Right lobe of liver (tissue), 6 donors: ENCODE measurements around the gene ASB3. TPM values are rescaled to one million over a fixed set of nuclear protein-coding genes. Genes with fewer than 3 reads are reported as not detected.
"Not testable (repeated sequence)": the region's sequence is repeated elsewhere in the genome, so short reads cannot be mapped to it uniquely, and the experiment has no call there.

Source experiments
- ATAC-seq, 4 donors: fragments of 200-7000 bp; cut with Tn5 transposase; one replicate each; pipeline ENCODE4 v1.9.1; 2020; ENCODE audit warnings: mild to moderate bottlenecking in 4 of 4, moderate library complexity in 4 of 4
- DNase-seq, 3 donors: peaks; one replicate each; pipeline ENCODE4 v3.0.0-alpha.2; 2020
- H3K27ac ChIP-seq, 3 donors: fragments of 200-600 bp; one replicate each; pipeline ENCODE4 v1.8.0; 2022
- H3K27me3 ChIP-seq, 2 donors: fragments of 200-600 bp; one replicate each; pipeline ENCODE4 v1.8.0; 2022
- H3K36me3 ChIP-seq, 4 donors: fragments of 200-600 bp; sonication (generic) in 1 of 4; one replicate each; pipeline versions ENCODE4 v1.5.1 to v1.8.0; 2017 to 2022; ENCODE audit warnings: control low read depth in 1 of 4
- H3K4me1 ChIP-seq, 4 donors: fragments of 200-600 bp; sonication (generic) in 1 of 4; one replicate each; pipeline versions ENCODE4 v1.5.1 to v1.8.0; 2017 to 2022; ENCODE audit warnings: control low read depth in 1 of 4
- H3K4me3 ChIP-seq, 3 donors: fragments of 200-600 bp; one replicate each; pipeline ENCODE4 v1.8.0; 2022
- H3K9me3 ChIP-seq, 4 donors: fragments of 200-600 bp; sonication (generic) in 1 of 4; one replicate each; pipeline versions ENCODE4 v1.5.1 to v1.8.0; 2017 to 2022; ENCODE audit warnings: control low read depth in 1 of 4
- CTCF ChIP-seq, 4 donors: fragments of 200-600 bp in 3 of 4; fragments of 450-650 bp in 1 of 4; IDR thresholded peaks; one replicate each; pipeline versions ENCODE4 v1.5.1 to v1.8.0; 2016 to 2022; ENCODE audit warnings: antibody characterized with exemption in 4 of 4, mild to moderate bottlenecking in 2 of 4
- POLR2A ChIP-seq: fragments of 450-650 bp; IDR thresholded peaks from one replicate; pipeline ENCODE4 v1.6.1; 2017; ENCODE audit warnings: antibody characterized with exemption, mild to moderate bottlenecking
- WGBS: methylation state at CpG from one replicate; pipeline ENCODE4 v1.1.6; 2018; ENCODE audit warnings: low coverage, low lambda C conversion rate; ENCODE audit not compliant: insufficient coverage; ENCODE audit errors: missing lambda C conversion rate; 5-methylcytosine and 5-hydroxymethylcytosine counted together
- intact Hi-C, 2 donors: fragments of 100-400 bp; cut with DNase I; formaldehyde crosslinking; loops; one replicate each; pipeline versions ENCODE4 v1.11.2 to v1.14.1; 2022
- total RNA-seq, 6 experiments: library from RNA; depleted of rRNA in 2 of 6; stranded (reverse); fragments of >200 nt in 2 of 6; fragmentation: NEBNext Ultra II Directional in 3 of 6; extraction: Animal tissue kit (Norgen Biotek cat#: 25700) in 3 of 6; gene quantifications; one replicate each; pipeline versions ENCODE4 v1.1.0 to v1.2.4, GENCODE V29; 2016 to 2023
- donor health status: DM: no; HTN: yes; CAD: no.
- donor health status: DM: no; HTN: no; CAD: no.
- donor health status: DM: no; HTN: no; CAD: no.
- donor health status: DM: no; HTN: yes; CAD: no.
- donor health status: DM: no; HTN: yes; CAD: no.

Gene ASB3
- total RNA-seq, 6 experiments from 2014 or later, result 3.6 to 8.4 (median 5.3) TPM

DNA sequence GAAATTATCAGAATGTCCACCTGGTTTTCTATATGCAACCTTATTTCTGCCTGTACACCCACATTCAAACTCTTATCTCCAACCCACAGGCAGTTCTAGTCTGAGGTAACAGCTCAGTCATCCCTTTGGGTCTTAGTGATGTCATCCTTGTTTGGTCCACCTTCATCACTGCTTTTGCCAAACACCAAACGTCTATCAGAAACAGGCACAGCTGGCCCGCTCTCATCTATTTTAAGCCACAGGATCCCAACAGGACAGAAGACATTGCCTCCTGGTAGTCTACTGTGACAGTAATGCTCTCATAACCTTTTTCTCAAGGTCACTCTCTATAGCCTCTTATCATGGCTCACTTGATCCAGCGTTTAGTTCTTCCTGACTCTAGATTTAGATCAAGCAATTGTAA lies 118.1 kb downstream of the ASB3 start:
- Histone ChIP-seq H3K4me1 (no peaks in the 10 kb centered on the region), H3K27ac (no peak overlapping the region), H3K4me3 (no peak overlapping the region), H3K27me3 (no peaks in the 10 kb centered on the region), H3K9me3 (no peaks in the 10 kb centered on the region), H3K36me3 (no peaks in the 10 kb centered on the region)
- TF ChIP-seq CTCF (IDR thresholded peaks at IDR 0.05), result no peak
- TF ChIP-seq POLR2A, result no peak
- peak in 1 of 4 donors; percentile 20 for ATAC-seq
- intact Hi-C loops, result no loop called here
- WGBS, result 89% methylated on average over 3 of the region's 3 CpGs
- no peak for DNase-seq

DNA sequence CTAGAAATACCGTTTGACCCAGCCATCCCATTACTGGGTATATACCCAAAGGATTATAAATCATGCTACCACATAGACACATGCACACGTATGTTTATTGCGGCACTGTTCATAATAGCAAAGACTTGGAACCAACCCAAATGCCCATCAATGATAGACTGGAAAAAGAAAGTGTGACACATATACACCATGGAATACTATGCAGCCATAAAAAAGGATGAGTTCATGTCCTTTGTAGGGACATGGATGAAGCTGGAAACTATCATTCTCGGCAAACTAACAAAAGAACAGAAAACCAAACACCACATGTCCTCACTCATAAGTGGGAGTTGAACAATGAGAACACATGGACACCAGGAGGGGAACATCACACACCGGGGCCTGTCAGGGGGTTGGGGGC lies 119.6 kb downstream of the ASB3 start:
- H3K27ac ChIP-seq, H3K9me3 ChIP-seq, intact Hi-C loops, H3K4me3 ChIP-seq, H3K4me1 ChIP-seq, ATAC-seq, H3K36me3 ChIP-seq, H3K27me3 ChIP-seq, DNase-seq: not testable (repeated sequence)
- 79% methylated on average over 4 of the region's 5 CpGs for WGBS

- Histone ChIP-seq H3K4me1 (no peaks in the 10 kb centered on the region), H3K27ac (no peak overlapping the region), H3K27me3 (no peaks in the 10 kb centered on the region), H3K9me3 (no peaks in the 10 kb centered on the region), H3K36me3 (no peaks in the 10 kb centered on the region), H3K4me3 (no peak overlapping the region)
- no peak for TF ChIP-seq CTCF (IDR thresholded peaks at IDR 0.05)
- TF ChIP-seq POLR2A, result no peak
- ATAC-seq, result no peak
- DNase-seq, result no peak
- 96% methylated on average over 2 of the region's 2 CpGs for WGBS
- intact Hi-C loops, result no loop called here
These were observed 125.9 kb downstream of the ASB3 start for GRCh38 chr2:53660886-53661285.

- H3K27ac ChIP-seq, H3K9me3 ChIP-seq, H3K4me3 ChIP-seq, intact Hi-C loops, H3K27me3 ChIP-seq, H3K4me1 ChIP-seq, H3K36me3 ChIP-seq, ATAC-seq, DNase-seq: not testable (repeated sequence)
- 60% methylated on average over 3 of the region's 4 CpGs for WGBS
These were observed 128.3 kb downstream of the ASB3 start for GRCh38 chr2:53658474-53658873.

DNA sequence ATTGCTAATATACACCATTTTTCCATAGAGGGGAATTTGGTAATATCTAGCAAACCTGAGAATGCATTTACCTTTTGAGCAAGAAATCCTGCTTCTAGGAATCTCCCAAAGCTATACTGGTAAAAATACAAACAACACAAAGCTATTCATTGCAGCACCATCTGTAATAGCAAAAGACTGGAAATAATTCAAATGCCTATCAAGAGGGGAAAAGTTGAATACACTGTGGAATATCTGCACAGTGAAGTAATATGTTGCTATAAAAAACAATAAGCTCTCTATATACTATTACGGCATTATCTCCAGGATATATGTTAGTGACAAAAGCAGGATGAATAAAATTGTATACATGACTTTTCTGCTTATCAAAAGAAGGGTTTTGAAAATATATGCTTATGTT lies 131.5 kb downstream of the ASB3 start:
- H3K9me3 ChIP-seq, result no peaks in the 10 kb centered on the region
- ATAC-seq, result no peak
- H3K4me1 ChIP-seq, result no peaks in the 10 kb centered on the region
- intact Hi-C loops, result no loop called here
- H3K4me3 ChIP-seq, result no peak overlapping the region
- H3K36me3 ChIP-seq, result no peaks in the 10 kb centered on the region
- H3K27me3 ChIP-seq, result no peaks in the 10 kb centered on the region
- no peak for DNase-seq
- TF ChIP-seq CTCF (IDR thresholded peaks at IDR 0.05) (no peak), POLR2A (no peak)
- WGBS, result 92% methylated on average over 1 of the region's 1 CpG
- H3K27ac ChIP-seq, result no peak overlapping the region

DNA sequence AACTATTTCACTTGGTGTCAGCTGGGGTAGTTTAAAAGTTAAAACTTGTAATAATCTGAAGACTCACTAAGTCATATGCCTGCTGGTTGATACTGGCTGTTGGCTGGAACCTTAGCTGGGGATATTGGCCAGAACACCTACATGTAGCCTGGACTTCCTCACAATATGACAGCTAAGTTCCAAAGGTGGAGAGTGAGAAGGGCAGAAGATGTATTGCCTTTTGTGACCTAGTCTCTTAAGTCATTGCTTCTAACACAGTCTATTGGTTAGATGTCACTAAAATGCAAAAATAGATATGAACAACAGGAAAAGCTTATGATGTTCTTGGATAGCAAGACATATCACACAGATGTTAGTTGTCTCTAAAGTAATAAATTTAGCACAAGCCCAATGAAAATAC lies 132.4 kb downstream of the ASB3 start:
- TF ChIP-seq POLR2A (no peak), CTCF (IDR thresholded peaks at IDR 0.05) (no peak)
- H3K4me1 ChIP-seq, result no peaks in the 10 kb centered on the region
- intact Hi-C loops, result no loop called here
- no peak overlapping the region for H3K4me3 ChIP-seq
- no peaks in the 10 kb centered on the region for H3K9me3 ChIP-seq
- H3K36me3 ChIP-seq, result no peaks in the 10 kb centered on the region
- DNase-seq (no peak), ATAC-seq (no peak)
- H3K27me3 ChIP-seq, result no peaks in the 10 kb centered on the region
- H3K27ac ChIP-seq, result no peak overlapping the region
